Testis (tissue), 3 donors: ENCODE data around the gene CTTNBP2. TPM values are rescaled to one million over a fixed set of nuclear protein-coding genes. Genes with fewer than 3 reads are reported as not detected.

Experiments
- DNase-seq: peaks from one replicate; pipeline ENCODE4 v3.0.0-alpha.2; 2019
- H3K27ac ChIP-seq, 2 donors: fragments of 200-600 bp; sonication (generic); one replicate each; pipeline ENCODE4 v1.5.1; 2019
- H3K27me3 ChIP-seq: fragments of 200-600 bp; sonication (generic); one replicate; pipeline ENCODE4 v1.5.1; 2019
- H3K36me3 ChIP-seq: fragments of 200-600 bp; sonication (generic); one replicate; pipeline ENCODE4 v1.5.1; 2017; ENCODE audit warnings: low read depth; ENCODE audit errors: missing control alignments
- H3K4me1 ChIP-seq: fragments of 200-600 bp; sonication (generic); one replicate; pipeline ENCODE4 v1.5.1; 2019
- H3K4me3 ChIP-seq, 2 donors: fragments of 200-600 bp; sonication (generic); one replicate each; pipeline ENCODE4 v1.5.1; 2017 to 2019
- H3K9me3 ChIP-seq: fragments of 200-600 bp; sonication (generic); one replicate; pipeline ENCODE4 v1.5.1; 2017
- CTCF ChIP-seq, 3 experiments: fragments of 450-650 bp in 2 of 3; fragments of 200-600 bp in 1 of 3; sonication (generic) in 1 of 3; IDR thresholded peaks; one replicate each; pipeline ENCODE4 v1.5.1; 2016 to 2019; ENCODE audit warnings: antibody characterized with exemption in 3 of 3, mild to moderate bottlenecking in 2 of 3, moderate library complexity in 1 of 3
- POLR2A ChIP-seq: fragments of 450-650 bp; IDR thresholded peaks from one replicate; pipeline ENCODE4 v1.6.1; 2017; ENCODE audit warnings: antibody characterized with exemption, mild to moderate bottlenecking, moderate library complexity
- WGBS, 2 donors: methylation state at CpG; one replicate each; pipeline ENCODE4 v1.1.5; 2018; 5-methylcytosine and 5-hydroxymethylcytosine counted together
- intact Hi-C: fragments of 100-400 bp; cut with DNase I; formaldehyde crosslinking; loops from one replicate; pipeline ENCODE4 v1.15.1; 2023; ENCODE audit warnings: low total_unique reads
- polyA plus RNA-seq: library from polyadenylated mRNA; stranded (reverse); fragments of 350-450 nt; fragmentation: Illumina TruSeq; extraction: RNeasy Lipid Tissue Mini Kit (QIAGEN cat#74804); gene quantifications from one replicate; pipeline ENCODE4 v1.2.3, GENCODE V29; 2014; ENCODE audit warnings: low read depth, low replicate concordance; ENCODE audit not compliant: insufficient read depth
- total RNA-seq, 2 donors: library from RNA; depleted of rRNA; stranded (reverse); fragments of >200 nt; gene quantifications; one replicate each; pipeline ENCODE4 v1.2.3, GENCODE V29; 2016

Gene CTTNBP2
- total and polyA plus RNA-seq, 3 donors from 2014 or later: 2.7 to 4.3 (median 3.4) TPM

- Histone ChIP-seq H3K36me3 (no peaks in the 10 kb centered on the region), H3K9me3 (no peaks in the 10 kb centered on the region), H3K4me1 (no peaks in the 10 kb centered on the region), H3K4me3 (no peak overlapping the region), H3K27me3 (no peaks in the 10 kb centered on the region), H3K27ac (no peak overlapping the region)
- no peak for TF ChIP-seq POLR2A
- TF ChIP-seq CTCF (IDR thresholded peaks at IDR 0.05): no peak
- DNase-seq: no peak
- intact Hi-C loops: no loop called here
- 88% methylated on average over 4 of the region's 4 CpGs for WGBS, 2 donors
These were observed 33.9 kb upstream of the CTTNBP2 start for GRCh38 chr7:117907049-117907640.

GRCh38 chr7:117902314-117902889 lies 29.2 kb upstream of the CTTNBP2 start:
- H3K36me3 ChIP-seq: no peaks in the 10 kb centered on the region
- no peaks in the 10 kb centered on the region for H3K27me3 ChIP-seq
- TF ChIP-seq POLR2A (no peak), CTCF (IDR thresholded peaks at IDR 0.05) (no peak)
- H3K4me1 ChIP-seq: no peaks in the 10 kb centered on the region
- H3K9me3 ChIP-seq: no peaks in the 10 kb centered on the region
- intact Hi-C loops: no loop called here
- H3K27ac ChIP-seq: no peak overlapping the region
- WGBS, 2 donors: 86 to 87% methylated on average over 5 of the region's 5 CpGs
- H3K4me3 ChIP-seq: no peak overlapping the region
- DNase-seq: no peak

- H3K27me3 ChIP-seq: no peaks in the 10 kb centered on the region
- WGBS, 2 donors: 86 to 94% methylated on average over 5 of the region's 5 CpGs
- DNase-seq: no peak
- H3K9me3 ChIP-seq: no peaks in the 10 kb centered on the region
- H3K27ac ChIP-seq: no peak overlapping the region
- H3K36me3 ChIP-seq: no peaks in the 10 kb centered on the region
- no peak for TF ChIP-seq POLR2A
- no peak for TF ChIP-seq CTCF (IDR thresholded peaks at IDR 0.05)
- no peak overlapping the region for H3K4me3 ChIP-seq
- intact Hi-C loops: no loop called here
- no peaks in the 10 kb centered on the region for H3K4me1 ChIP-seq
These were observed 28.0 kb upstream of the CTTNBP2 start for GRCh38 chr7:117901089-117901797.

- no peak for DNase-seq
- intact Hi-C loops: no loop called here
- Histone ChIP-seq H3K36me3 (no peaks in the 10 kb centered on the region), H3K27me3 (no peaks in the 10 kb centered on the region), H3K27ac (no peak overlapping the region), H3K9me3 (no peaks in the 10 kb centered on the region), H3K4me1 (no peaks in the 10 kb centered on the region), H3K4me3 (no peak overlapping the region)
- TF ChIP-seq POLR2A: no peak
- TF ChIP-seq CTCF (IDR thresholded peaks at IDR 0.05): no peak
These were observed 23.1 kb upstream of the CTTNBP2 start for GRCh38 chr7:117896339-117896738.
